GM18909 (cell line): Measurements from ENCODE around the gene TAF11L2.
"Not testable (repeated sequence)": the region's sequence is repeated elsewhere in the genome, so short reads cannot be mapped to it uniquely, and the experiment has no call there.

Source experiments
- ATAC-seq: cut with Tn5 transposase; IDR thresholded peaks from one replicate; pipeline ENCODE4 v1.9.1; 2021; ENCODE audit warnings: mild to moderate bottlenecking; ENCODE audit not compliant: unreplicated experiment, poor library complexity

TAF11L2 gene

GRCh38 chr5:17497931-17498330 lies at the start of gene TAF11L2:
TAF11L2 (plus strand) TSS chr5:17498231.
- not testable (repeated sequence) for ATAC-seq

- ATAC-seq, result no peak
Observed at GRCh38 chr5:17448877-17449276, 49.2 kb upstream of the TAF11L2 start.

- no peak for ATAC-seq
Observed at GRCh38 chr5:17452936-17453335, 45.1 kb upstream of the TAF11L2 start.

- ATAC-seq, result no peak
Observed at GRCh38 chr5:17455942-17456341, 42.1 kb upstream of the TAF11L2 start.

- no peak for ATAC-seq
Observed at GRCh38 chr5:17461793-17462192, 36.2 kb upstream of the TAF11L2 start.

GRCh38 chr5:17463653-17464052 lies 34.4 kb upstream of the TAF11L2 start:
- ATAC-seq, result no peak

GRCh38 chr5:17470064-17470463 lies 28.0 kb upstream of the TAF11L2 start:
- no peak for ATAC-seq

- not testable (repeated sequence) for ATAC-seq
Observed at GRCh38 chr5:17475064-17475463, 23.0 kb upstream of the TAF11L2 start.

- ATAC-seq, result no peak
Observed at GRCh38 chr5:17477043-17477442, 21.0 kb upstream of the TAF11L2 start.

GRCh38 chr5:17477573-17478265 lies 20.3 kb upstream of the TAF11L2 start:
- ATAC-seq, result no peak

- no peak for ATAC-seq
Observed at GRCh38 chr5:17481378-17481777, 16.7 kb upstream of the TAF11L2 start.

GRCh38 chr5:17482790-17483189 lies 15.2 kb upstream of the TAF11L2 start:
- no peak for ATAC-seq

GRCh38 chr5:17486464-17487173 lies 11.4 kb upstream of the TAF11L2 start:
- ATAC-seq, result not testable (repeated sequence)

- ATAC-seq, result no peak
Observed at GRCh38 chr5:17487174-17487512, 10.9 kb upstream of the TAF11L2 start.

GRCh38 chr5:17491257-17491656 lies 6.8 kb upstream of the TAF11L2 start:
- not testable (repeated sequence) for ATAC-seq

GRCh38 chr5:17492770-17493169 lies 5.3 kb upstream of the TAF11L2 start:
- ATAC-seq, result no peak

- no peak for ATAC-seq
Observed at GRCh38 chr5:17497446-17497845, 585 bp upstream of the TAF11L2 start.

- ATAC-seq, result no peak
Observed at GRCh38 chr5:17511775-17512325, 13.8 kb downstream of the TAF11L2 start.

- not testable (repeated sequence) for ATAC-seq
Observed at GRCh38 chr5:17517526-17517925, 19.5 kb downstream of the TAF11L2 start.

GRCh38 chr5:17518067-17518466 lies 20.0 kb downstream of the TAF11L2 start, which contains the start of gene TAF11L3:
TAF11L3 (plus strand) TSS chr5:17518367.
- not testable (repeated sequence) for ATAC-seq

- ATAC-seq, result not testable (repeated sequence)
Observed at GRCh38 chr5:17519508-17519907, 21.5 kb downstream of the TAF11L2 start.
